GM19438 (cell line): ENCODE measurements around the gene PLOD2.
"Not testable (repeated sequence)": the region's sequence is repeated elsewhere in the genome, so short reads cannot be mapped to it uniquely, and the experiment has no call there.

Experiments
- ATAC-seq: cut with Tn5 transposase; IDR thresholded peaks from one replicate; pipeline ENCODE4 v1.9.1; 2021; ENCODE audit warnings: low read depth; ENCODE audit not compliant: unreplicated experiment

Gene PLOD2

DNA sequence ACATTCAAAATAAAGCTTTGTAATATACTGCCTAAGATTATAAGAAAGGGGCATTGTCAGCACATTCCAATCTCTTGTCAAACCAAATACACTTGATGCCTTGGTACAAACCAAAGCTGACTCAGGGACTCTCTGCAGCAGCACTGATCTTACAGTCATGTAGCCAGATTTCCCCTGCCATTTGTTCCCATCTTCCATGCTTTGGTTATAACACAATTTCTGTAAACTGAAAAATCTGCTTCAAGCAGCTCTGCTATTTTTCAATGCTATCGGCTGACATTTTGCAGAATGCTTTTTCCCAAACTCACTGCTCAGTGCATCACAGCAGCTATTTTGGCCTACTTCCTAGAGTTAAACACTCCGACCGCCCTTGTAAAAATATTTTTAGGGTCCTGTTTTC is 18.2 kb downstream of the PLOD2 start:
- ATAC-seq, result no peak

DNA sequence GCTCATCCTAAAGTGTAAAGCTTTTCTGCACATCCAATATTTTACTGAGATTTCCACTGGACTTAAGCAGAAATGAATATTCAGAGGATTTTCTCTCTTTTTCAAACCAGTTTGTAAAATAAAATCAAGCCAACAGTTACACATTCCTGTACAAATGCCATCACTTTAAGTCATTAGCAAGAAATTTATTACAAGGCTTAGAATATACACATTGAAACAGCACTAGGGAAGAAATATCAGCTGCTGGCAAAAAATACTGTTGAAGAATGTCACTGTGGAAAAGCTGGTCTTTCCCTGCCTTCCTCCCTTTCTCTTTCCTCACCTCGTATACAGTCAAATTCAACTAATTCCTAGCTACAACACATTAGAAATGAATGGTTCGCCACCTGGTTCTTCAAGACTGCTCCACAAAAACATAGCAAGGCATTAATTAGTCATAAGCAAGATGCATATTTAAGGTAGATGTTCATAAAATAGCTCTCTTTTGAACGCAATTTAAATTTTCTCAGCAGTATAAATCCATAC is 21.3 kb downstream of the PLOD2 start:
- ATAC-seq, result no peak

DNA sequence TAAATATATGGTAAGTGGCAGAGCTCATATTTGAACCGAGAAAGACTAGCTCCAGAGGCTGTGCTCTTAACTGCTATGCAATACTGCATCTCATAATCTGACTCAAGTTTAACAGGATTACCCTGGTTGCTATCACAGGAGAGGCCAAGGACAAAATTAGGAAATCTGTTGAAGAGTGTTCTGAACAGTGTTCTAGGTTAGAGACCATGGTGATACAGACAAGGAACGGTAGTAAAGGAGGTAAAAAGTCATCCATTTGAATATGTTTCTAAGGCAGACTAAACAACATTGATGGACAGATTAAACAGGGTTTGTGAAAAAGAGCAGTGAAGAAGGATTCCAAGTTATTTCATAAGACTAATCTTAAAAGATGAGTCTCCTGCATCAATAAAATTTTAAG is 22.1 kb downstream of the PLOD2 start:
- ATAC-seq, result no peak

DNA sequence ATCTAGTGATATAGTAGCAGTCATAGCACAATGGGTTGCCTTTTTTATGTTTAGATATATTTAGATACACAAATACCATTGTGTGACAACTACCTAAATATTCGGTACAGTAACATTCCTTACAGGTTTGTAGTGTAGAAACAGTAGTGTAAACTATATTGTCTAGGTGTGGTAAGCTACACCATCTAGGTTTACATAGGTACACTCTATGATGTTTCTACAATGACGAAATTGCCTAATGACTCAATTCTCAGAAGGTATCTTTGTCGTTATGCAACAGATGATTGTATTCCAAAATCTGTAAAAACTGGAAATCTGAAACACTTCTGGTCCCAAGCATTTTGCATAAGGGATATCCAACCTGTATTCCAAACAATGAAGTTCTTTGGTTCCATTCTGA is 24.3 kb downstream of the PLOD2 start:
- ATAC-seq, result no peak

DNA sequence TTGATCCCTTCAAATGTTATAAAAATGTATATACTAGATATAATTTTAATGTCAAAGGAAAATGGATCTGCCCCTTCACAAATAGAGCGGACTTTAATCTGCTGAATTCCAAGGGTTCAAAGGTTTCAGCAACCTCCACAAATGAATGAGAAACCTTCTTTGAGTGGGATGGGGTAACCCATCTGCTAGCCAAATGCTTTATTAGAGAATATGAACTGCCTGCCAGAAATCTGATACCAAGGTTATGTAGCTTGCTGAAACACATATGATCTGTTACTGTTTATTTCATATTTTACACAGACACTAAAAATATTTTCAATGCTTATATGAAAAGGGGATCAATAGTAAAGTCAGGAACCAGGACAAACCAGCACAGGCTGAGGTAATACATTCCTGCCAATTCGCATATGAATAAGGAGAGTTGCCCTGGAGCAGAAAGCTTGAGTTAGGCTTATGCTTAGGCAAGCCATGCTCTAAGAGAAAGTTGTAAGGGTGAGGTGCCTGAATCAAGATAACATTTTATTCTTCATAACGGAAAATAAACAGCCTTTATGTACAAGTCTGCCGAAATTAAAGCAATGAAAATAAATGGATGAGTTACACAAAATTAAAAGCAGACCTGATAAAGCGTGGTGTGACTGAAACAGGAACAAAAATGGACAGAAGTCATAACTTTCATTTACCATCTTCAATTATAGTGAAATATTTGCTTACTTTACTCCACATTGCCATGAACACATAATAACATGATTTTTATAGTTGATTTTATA is 26.5 kb downstream of the PLOD2 start:
- no peak for ATAC-seq

DNA sequence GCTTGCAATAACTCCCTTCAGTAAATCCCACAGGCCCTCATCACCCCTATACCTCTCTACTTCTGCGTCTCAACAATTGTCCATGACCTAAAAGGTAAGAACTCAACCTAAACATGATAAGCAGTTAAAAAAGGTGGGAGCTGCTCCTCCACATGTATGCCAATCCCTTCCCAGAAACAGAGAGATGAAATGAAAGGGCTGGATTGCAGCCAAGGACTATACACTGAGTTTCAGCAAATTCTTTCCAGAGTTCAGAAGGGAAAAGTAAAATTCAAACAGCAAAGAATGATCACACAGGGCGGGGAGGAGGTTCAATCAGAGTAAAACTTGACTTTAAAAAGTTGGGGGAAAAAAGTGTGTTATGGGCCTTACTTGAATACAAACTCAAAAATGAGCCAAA is 27.5 kb downstream of the PLOD2 start:
- no peak for ATAC-seq

DNA sequence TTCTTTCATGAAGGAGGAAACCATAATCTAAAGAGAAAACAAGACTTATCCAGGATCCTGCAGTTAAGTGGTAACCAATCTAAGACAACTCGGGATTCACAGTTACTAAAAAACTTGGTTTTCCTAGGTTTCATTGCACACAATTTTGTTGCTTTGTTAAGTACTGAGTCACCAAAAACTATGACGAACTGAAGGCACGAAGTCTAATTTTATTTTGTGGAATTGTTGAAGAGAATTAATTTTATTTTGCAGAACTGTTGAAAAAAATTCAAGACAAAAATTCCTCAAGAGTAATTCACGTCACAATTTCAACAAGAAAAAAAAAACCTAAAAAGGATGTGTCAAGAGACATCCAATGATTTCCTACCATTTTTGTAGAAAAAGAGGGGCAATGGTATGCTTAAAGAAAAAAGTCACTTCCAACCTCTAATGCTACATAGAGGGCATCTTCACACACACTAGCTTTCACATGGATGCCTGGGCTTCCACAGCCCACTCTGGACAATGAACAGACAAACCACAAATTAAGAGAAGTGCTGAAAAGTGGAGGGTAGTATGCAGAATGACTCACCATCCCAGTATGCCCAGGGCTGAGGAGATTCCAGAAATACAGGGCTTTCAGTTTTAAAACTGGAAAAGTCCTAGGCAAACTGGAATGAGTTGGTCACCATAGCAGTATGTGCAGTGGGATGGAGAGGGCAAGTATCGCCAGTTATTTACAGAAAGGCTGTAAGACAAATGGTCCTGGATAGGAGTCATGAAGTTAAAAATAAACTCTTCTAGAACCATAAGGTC is 29.2 kb downstream of the PLOD2 start:
- ATAC-seq, result no peak

DNA sequence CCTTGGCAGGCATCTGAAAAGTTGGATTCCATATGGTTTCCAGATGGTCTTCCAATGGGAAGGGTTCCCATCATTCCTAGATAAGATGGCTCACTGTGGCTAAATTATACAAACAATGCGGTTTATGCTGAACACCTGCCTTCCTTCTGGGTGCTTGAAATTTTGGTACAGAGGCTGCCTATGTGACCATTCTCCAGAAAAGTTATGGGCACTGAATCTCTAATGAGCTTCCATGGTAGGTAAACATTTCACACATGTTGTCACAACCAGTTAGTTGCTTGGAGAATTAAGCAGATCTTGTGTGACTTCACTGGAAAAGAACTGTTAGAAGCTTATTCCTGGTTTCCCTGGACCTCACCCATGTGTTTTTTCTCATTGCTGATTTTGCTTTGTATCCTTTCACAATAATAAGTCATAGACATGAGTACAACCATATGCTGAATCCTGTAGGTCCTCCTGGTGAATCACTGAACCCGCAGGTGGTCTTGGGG is 30.1 kb downstream of the PLOD2 start:
- ATAC-seq, result no peak

DNA sequence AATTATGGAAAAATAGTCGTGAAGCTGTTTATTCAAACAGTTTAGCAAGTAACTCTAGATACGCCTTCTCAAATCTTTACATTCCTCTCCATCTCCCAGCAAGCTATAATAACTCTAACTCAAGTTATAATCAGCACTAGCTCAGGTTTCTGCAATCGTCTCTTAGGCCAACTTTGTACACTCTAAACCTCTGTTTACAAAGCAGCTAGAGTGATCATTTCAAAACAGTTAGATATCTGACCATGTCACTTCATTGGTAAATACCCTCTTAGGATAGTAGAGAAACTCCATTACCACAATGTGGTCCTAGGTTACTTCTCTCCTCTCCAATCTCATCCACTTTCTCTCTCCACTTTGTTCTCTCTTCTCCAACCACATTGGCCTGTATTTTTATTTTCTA is 31.2 kb downstream of the PLOD2 start:
- ATAC-seq, result no peak

DNA sequence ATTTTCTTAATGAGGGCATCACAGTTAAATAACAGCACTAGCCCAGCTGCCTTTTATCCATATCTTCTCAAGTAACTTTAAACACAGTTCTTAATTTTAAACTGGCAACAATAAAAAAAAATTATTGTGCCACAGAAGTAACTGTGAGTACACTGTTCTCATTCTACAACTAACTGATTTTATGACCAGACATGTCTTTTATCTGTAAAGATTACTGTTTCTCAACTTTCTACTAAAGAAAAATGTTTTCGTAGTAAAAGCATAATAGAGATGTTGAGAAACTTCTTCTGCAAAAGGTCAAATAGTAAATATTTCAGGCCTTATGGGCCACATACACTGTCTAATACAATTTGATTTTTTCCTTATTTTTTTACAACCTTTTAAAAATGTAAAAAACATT is 32.0 kb downstream of the PLOD2 start:
- ATAC-seq, result no peak

DNA sequence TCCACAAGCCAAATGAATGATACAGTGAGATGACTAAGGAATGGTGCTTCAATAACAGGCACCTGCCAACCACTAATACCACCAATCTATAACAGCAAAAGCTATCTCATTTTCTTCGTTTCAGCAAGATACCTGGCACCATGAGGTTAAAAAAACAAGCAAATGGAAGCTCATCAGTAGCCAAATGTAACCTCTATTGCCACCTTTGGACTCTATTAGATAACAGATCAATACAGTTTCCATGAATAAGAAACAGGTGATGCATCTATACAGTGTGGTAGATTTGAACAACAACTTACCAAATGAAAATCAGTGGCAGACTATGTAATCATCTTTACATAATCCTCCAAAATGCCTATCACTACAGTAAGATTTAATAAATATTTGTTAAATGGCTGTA is 32.8 kb downstream of the PLOD2 start:
- ATAC-seq, result no peak

DNA sequence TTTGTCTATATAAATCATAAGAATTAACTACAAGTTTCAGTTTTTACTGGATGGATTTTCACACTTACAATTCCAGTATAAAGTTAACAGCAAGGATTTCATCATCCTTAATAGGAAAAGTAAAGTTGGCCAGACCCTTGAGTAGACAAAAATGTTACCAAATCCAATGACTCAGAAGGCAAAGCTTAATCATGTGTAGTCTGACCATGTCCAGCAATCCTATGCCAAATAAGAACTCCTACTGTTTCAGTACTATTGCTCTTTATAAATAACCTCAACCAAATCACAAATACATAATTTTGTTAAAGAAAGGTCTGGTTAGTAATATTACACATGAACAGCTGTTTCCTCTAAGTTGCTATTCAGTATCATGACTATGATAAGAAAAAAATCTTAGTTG is 35.0 kb downstream of the PLOD2 start:
- no peak for ATAC-seq

DNA sequence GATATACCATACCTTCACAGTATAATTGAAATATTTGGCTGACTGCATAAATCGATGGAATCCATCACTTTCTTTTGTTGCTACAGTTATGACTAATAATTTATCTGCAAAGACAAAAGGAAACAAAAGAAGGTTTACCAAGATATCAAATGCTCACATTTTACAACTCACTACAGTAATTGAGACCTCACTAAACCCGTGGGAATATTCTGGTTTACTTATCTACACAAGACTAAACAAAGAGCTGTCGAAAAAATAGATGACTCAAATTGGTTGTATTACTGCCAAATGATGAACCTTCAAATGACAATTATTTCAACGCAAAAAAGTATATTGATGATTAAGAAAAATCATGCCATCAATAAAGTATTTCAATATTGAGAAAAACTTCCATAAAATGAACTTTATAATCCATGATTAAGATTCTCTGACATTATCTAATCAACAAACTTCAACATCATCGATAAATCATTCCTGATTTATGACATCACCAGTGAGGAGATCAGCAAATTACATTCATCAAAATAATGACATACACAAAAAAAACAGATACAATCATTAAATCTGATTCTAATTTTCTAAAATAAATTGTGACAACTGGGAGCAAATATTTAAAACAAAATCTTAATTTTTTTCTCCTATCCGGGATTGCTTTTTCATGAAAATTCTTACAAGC is 36.7 kb downstream of the PLOD2 start:
- ATAC-seq, result no peak

DNA sequence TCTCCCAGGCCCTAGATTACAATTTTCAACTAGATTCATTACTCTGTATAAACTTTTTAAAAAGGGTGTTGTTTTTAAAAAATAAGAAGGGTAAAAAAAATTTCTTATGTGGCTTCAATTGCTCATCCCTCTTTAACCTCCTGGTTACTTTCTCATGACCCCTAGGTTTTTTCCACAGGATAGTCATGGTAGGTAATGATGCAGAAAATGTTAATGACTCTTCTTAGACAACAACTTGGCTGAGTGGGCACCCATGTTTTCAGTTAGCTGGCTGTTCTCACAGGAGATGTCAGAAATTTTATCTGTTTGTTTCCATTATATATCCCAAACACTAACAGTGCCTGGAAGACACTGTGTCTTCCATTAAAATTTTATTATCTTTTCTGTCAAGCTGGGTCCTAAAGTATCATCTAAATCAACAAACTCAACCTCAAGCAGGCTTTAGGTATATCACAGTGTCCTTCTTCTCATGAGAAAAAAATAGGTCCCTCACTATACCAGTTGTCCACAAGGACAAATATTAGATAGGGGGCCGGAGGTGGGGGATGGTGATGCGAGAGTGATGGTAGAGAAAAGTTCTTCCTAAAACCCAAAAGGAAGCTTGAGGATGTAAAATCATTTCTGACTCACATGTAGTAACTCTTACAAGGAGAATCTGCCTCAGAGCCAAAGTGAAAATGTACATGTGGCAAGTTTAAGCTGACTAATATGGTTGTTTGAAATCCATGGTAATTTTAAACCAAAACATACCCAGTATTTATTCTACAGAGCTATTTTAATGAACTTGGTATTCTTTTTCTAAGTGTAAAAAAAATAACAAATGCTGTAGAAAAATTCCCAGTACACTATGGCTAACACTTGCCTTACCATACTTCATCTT is 43.3 kb downstream of the PLOD2 start:
- ATAC-seq, result no peak

DNA sequence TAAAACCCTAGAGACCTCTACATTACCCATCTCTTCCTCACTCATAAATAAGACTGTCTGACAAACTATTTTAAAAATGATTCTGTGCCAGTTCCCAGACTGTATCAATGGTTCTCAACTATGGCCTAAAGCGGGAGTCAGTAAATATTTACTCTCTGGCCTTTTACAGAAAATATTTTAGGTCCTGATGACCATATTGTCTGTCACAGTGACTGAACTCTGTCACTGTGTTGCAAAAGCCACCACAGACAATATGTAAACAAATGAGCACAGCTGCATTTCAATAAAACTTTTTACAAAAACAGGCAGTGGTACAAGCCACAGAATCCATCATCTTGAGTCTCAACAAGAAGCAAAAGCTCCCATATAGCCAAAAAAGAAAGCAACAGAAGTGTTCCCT is 45.4 kb downstream of the PLOD2 start:
- ATAC-seq, result no peak

DNA sequence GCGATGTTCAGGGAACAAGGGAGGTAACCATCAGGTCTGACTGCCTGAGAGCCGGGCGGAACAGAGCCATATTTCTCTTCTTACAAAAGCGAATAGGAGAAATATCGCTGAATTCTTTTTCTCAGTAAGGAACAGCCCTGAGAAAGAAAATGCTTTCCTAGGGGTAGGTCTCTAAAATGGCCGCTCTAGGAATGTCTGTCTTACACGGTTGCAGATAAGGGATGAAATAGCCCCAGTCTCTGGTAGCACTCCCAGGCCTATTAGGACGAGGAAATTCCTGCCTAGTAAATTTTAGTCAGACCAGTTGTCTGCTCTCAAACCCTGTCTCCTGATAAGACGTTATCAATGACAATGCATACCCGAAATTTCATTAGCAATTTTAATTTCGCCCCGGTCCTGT is 47.2 kb downstream of the PLOD2 start:
- ATAC-seq, result not testable (repeated sequence)

DNA sequence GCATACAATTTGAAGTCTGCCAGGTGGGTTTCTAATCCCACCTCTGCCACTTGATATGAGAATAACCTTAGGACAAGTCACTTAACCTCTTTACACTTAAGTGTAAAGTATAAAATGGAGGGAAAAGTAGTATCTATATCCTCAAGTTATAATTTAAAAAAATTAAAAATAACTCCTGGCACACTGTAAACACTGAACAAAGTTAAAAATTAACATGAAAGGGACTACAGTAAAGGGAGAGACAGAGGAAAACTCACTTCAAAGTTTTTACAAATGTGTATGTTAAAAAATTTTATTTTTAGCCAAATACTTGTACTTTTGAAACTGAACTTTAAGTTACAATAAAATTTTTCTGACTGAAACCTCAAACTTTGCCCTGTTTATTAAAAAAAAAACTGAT is 49.6 kb downstream of the PLOD2 start:
- no peak for ATAC-seq

DNA sequence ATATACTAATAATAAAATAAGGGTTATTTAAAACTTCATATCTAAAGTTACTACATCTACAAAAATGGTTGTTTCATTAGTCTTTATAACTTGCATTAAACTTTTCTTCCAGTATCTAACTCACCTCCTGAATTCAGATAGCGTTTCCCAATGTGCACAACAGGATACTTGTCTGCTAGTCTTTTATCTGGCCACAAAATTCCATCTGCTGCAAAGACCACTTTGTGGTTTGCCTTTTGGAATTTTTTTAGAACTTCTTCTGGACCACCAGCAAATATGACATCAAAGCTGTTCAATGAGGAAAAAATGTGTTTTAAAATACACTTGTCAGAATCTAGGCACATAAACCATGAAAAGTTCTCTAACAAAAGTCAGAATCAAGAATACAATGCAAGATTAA is 50.8 kb downstream of the PLOD2 start:
- ATAC-seq, result no peak

DNA sequence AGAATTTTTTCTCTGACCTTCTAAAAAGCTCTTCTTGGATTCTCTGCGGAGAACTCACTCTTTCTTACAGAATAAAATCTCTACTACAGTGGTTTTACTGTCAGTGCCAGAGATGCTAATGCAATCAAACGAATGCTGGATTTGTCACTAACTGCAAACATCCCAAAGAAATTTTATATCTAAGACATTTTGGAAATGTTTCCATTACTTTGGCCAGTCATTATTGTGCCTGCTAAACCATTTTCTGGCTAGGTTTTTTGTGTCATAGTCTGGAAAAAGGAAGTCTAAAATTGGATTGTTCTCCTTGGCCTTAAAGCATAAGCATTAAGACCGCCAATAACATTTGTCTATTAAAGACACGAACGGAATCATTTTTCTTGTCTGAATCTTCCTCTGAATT is 54.0 kb downstream of the PLOD2 start:
- ATAC-seq, result no peak

DNA sequence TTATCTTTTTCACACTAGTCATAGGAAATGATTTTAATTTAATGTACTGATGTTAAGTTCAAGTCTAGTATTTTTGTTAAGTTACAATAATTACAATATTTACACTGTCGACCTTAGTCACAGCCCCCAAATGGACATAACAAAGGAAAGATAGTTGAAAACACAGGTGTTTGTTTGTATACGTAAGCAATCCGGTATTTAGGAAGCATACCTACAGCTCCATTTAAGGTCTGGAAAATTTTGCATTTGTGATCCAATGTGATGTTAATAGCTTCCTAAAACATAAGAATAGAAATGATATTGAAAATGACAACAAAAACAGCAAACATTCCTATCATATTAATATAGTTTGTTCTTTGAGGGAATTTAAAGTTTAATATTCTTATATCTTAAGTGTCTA is 56.9 kb downstream of the PLOD2 start:
- ATAC-seq, result no peak
